K562 (cell line): ENCODE data around the gene CMPK1. TPM values are rescaled to one million over a fixed set of nuclear protein-coding genes. Genes with fewer than 3 reads are reported as not detected.
"Not testable (repeated sequence)": the region's sequence is repeated elsewhere in the genome, so short reads cannot be mapped to it uniquely, and the experiment has no call there.

ENCODE experiments used
- ATAC-seq: fragments of 200-7000 bp; cut with Tn5 transposase; 3 replicates; pipeline ENCODE4 v1.9.1; 2020; ENCODE audit warnings: moderate library complexity
- BruUV-seq: library from RNA; stranded (reverse); fragments of 400-500 nt; replicated peaks from 2 replicates; lab custom pipeline; 2021; lab: Mats Ljungman, UMichigan
- CTCF ChIA-PET: fragments of 300-600 bp; formaldehyde crosslinking; extraction: SDS; loops from one replicate; lab custom pipeline; 2021; ENCODE audit warnings: low intra/inter-chr PET ratio; lab: Yijun Ruan, JAX
- POLR2A ChIA-PET: fragments of 300-600, 350-650 bp; sonication (Branson Sonifier 250); formaldehyde crosslinking; extraction: SDS; loops from one replicate; lab custom pipeline; 2021; ENCODE audit warnings: antibody characterized with exemption, inconsistent platforms; lab: Yijun Ruan, JAX
- DNase-seq, 4 experiments: peaks; one replicate each; pipeline versions ENCODE4 v3.0.0 to v3.0.0-alpha.2; 2011 to 2018; ENCODE audit warnings: low spot score in 3 of 4, mixed read lengths in 3 of 4; ENCODE audit errors: extremely low read depth in 1 of 4
- FAIRE-seq: peaks from 2 replicates; lab custom pipeline; 2011; peaks lifted over from hg19 to GRCh38; lab: Jason Lieb, UNC
- H2AFZ ChIP-seq: 2 replicates; pipeline ENCODE4 v1.6.0; 2011; ENCODE audit warnings: low read depth, low read length, control low read depth, inconsistent platforms
- H3K27ac ChIP-seq: fragments of 200-600 bp; 3 replicates; pipeline ENCODE4 v1.8.0; 2011; ENCODE audit warnings: low read depth, mild to moderate bottlenecking, control low read depth, inconsistent platforms, low read length, moderate library complexity, mixed read lengths; ENCODE audit errors: extremely low read depth
- H3K27me3 ChIP-seq, 2 experiments: fragments of 300-600 bp in 1 of 2; 2 replicates in 1 of 2; 3 replicates in 1 of 2; pipeline versions ENCODE4 v1.6.0 to v1.8.0; 2011; ENCODE audit warnings: inconsistent platforms in 2 of 2, low read length in 2 of 2, mild to moderate bottlenecking in 1 of 2, mixed read lengths in 1 of 2, moderate library complexity in 1 of 2; ENCODE audit not compliant: control insufficient read depth in 2 of 2, insufficient read depth in 2 of 2
- H3K36me3 ChIP-seq: fragments of 300-600 bp; 3 replicates; pipeline ENCODE4 v1.8.0; 2011; ENCODE audit warnings: mild to moderate bottlenecking, low read length, inconsistent platforms; ENCODE audit not compliant: control insufficient read depth, insufficient read depth
- H3K4me1 ChIP-seq, 2 experiments: fragments of 200-600 bp in 1 of 2; replicated peaks in 1 of 2; 2 replicates in 1 of 2; 3 replicates in 1 of 2; pipeline versions ENCODE4 v1.5.1 to v1.8.0; 2011; ENCODE audit warnings: inconsistent platforms in 2 of 2, low read length in 2 of 2, mild to moderate bottlenecking in 1 of 2, mixed read lengths in 1 of 2, moderate library complexity in 1 of 2; ENCODE audit not compliant: control insufficient read depth in 2 of 2, insufficient read depth in 2 of 2
- H3K4me2 ChIP-seq: 2 replicates; pipeline ENCODE4 v1.6.1; 2011; ENCODE audit warnings: low read length, control low read depth, inconsistent platforms, mixed read lengths; ENCODE audit not compliant: insufficient read depth
- H3K4me3 ChIP-seq: fragments of 200-600 bp; sonication (generic), shearing (Covaris generic); 2 replicates; pipeline ENCODE4 v1.5.1; 2016; ENCODE audit warnings: control low read depth, inconsistent platforms
- H3K79me2 ChIP-seq: fragments of 200-600 bp; 3 replicates; pipeline ENCODE4 v1.8.0; 2011; ENCODE audit warnings: low read length, inconsistent platforms; ENCODE audit not compliant: control insufficient read depth, insufficient read depth
- H3K9ac ChIP-seq, 2 experiments: 2 replicates each; pipeline versions ENCODE4 v1.6.0 to v1.6.1; 2011; ENCODE audit warnings: low read depth in 2 of 2, low read length in 2 of 2, control low read depth in 1 of 2, inconsistent platforms in 1 of 2, mild to moderate bottlenecking in 1 of 2, mixed read lengths in 1 of 2; ENCODE audit not compliant: insufficient read depth in 1 of 2
- H3K9me1 ChIP-seq: one replicate; pipeline ENCODE4 v1.6.0; 2011; ENCODE audit warnings: inconsistent platforms, mild to moderate bottlenecking, low read length, moderate library complexity; ENCODE audit not compliant: control insufficient read depth, insufficient read depth
- H3K9me3 ChIP-seq: replicated peaks from 2 replicates; pipeline ENCODE4 v1.5.1; 2011; ENCODE audit warnings: low read depth, low read length, inconsistent platforms; ENCODE audit not compliant: control insufficient read depth, insufficient read depth
- H4K20me1 ChIP-seq: replicated peaks from 2 replicates; pipeline ENCODE4 v1.6.1; 2011; ENCODE audit warnings: low read length, inconsistent platforms, mixed read lengths; ENCODE audit not compliant: control insufficient read depth, insufficient read depth
- CEBPB ChIP-seq: fragments of 450-650 bp; IDR thresholded peaks from 2 replicates; pipeline ENCODE4 v1.6.1; 2016; ENCODE audit warnings: missing genetic modification characterization, missing compliant biosample characterization
- ELF2 ChIP-seq: fragments of 250-450 bp; sonication (Bioruptor Pico); IDR thresholded peaks from 2 replicates; pipeline ENCODE4 v1.5.0; 2021; ENCODE audit warnings: mild to moderate bottlenecking
- LEF1 ChIP-seq: fragments of 450-650 bp; IDR thresholded peaks from 2 replicates; pipeline ENCODE4 v1.6.1; 2016; ENCODE audit warnings: mild to moderate bottlenecking
- POLR2A ChIP-seq: fragments of 450-650 bp; conservative IDR thresholded peaks from 2 replicates; pipeline ENCODE4 v1.6.1; 2016
- POLR2B ChIP-seq: fragments of 450-650 bp; IDR thresholded peaks from 2 replicates; pipeline ENCODE4 v1.6.1; 2018; ENCODE audit warnings: low read depth; ENCODE audit not compliant: partially characterized antibody
- POLR3A ChIP-seq: IDR thresholded peaks from 2 replicates; pipeline ENCODE4 v1.6.1; 2011; ENCODE audit warnings: borderline replicate concordance, mild to moderate bottlenecking, moderate library complexity; ENCODE audit not compliant: insufficient read length, insufficient read depth; ENCODE audit errors: extremely low read depth
- RBFOX2 ChIP-seq: fragments of 200-400 bp; formaldehyde crosslinking; IDR thresholded peaks from 2 replicates; pipeline ENCODE4 v1.6.1; 2017; ENCODE audit warnings: low read depth, mild to moderate bottlenecking, low read length, moderate library complexity
- SUPT5H ChIP-seq: fragments of 450-650 bp; IDR thresholded peaks from 2 replicates; pipeline ENCODE4 v1.6.1; 2016
- XRCC3 ChIP-seq: fragments of 450-650 bp; IDR thresholded peaks from 2 replicates; pipeline ENCODE4 v1.6.1; 2017; ENCODE audit warnings: mild to moderate bottlenecking, moderate library complexity
- ZBTB8A ChIP-seq: fragments of 450-650 bp; IDR thresholded peaks from 2 replicates; pipeline ENCODE4 v1.6.1; 2018; ENCODE audit warnings: mild to moderate bottlenecking, moderate library complexity; ENCODE audit not compliant: partially characterized antibody
- ZNF347 ChIP-seq: fragments of 450-650 bp; formaldehyde crosslinking; IDR thresholded peaks from 2 replicates; pipeline ENCODE4 v1.4.0; 2020; ENCODE audit warnings: low read depth, mild to moderate bottlenecking, moderate library complexity
- WGBS: fragments of 100-300 bp; shearing (Covaris generic); methylation state at CpG from one replicate; pipeline ENCODE4 v1.1.6; 2016; ENCODE audit warnings: low coverage, mixed read lengths; ENCODE audit not compliant: insufficient coverage; ENCODE audit errors: missing lambda C conversion rate; 5-methylcytosine and 5-hydroxymethylcytosine counted together
- in situ Hi-C: fragments of 300-500 bp; cut with MboI; formaldehyde crosslinking; loops from 4 replicates; pipeline ENCODE4 v1.15.0; 2018; ENCODE audit warnings: inconsistent platforms, mixed read lengths
- intact Hi-C: fragments of 100-400 bp; cut with micrococcal nuclease; formaldehyde crosslinking; loops from 2 replicates; pipeline ENCODE4 v1.14.2; 2022
- polyA plus RNA-seq, 8 experiments: library from polyadenylated mRNA; depleted of rRNA in 4 of 8; stranded (reverse) in 5 of 8; unstranded in 3 of 8; fragments of >200 nt; fragmentation: Nextera tagmentation in 2 of 8; fragmentation: Illumina TruSeq in 1 of 8; extraction: Ambion mirVana in 2 of 8; extraction: Trizol in 1 of 8; gene quantifications; 2 replicates each; pipeline versions ENCODE4 v1.2.1 to v1.2.3, GENCODE V29; 2011 to 2014; ENCODE audit warnings: inconsistent platforms in 1 of 8, missing spikeins in 1 of 8
- total RNA-seq, 7 experiments: library from RNA; depleted of rRNA in 6 of 7; stranded (reverse); fragments of >200 nt in 6 of 7; fragmentation: Illumina TruSeq in 2 of 7; extraction: Trizol in 2 of 7; gene quantifications; 2 replicates each; pipeline versions ENCODE4 v1.2.1 to v1.2.3, GENCODE V29; 2011 to 2021; ENCODE audit warnings: low replicate concordance in 1 of 7
- TF ChIP-seq, protein P1 (sequence below), 2 experiments: fragments of 450-650 bp in 1 of 2; IDR thresholded peaks; 2 replicates each; pipeline ENCODE4 v1.6.1; 2011 to 2017; ENCODE audit warnings: low read depth in 2 of 2, antibody characterized with exemption in 1 of 2, borderline replicate concordance in 1 of 2, low read length in 1 of 2, mild to moderate bottlenecking in 1 of 2, mixed read lengths in 1 of 2; ENCODE audit not compliant: control insufficient read depth in 1 of 2
- TF ChIP-seq, protein P2 (sequence below): fragments of 450-650 bp; conservative IDR thresholded peaks from 2 replicates; pipeline ENCODE4 v1.6.1; 2016; ENCODE audit warnings: missing genetic modification characterization, low read depth, mild to moderate bottlenecking, missing compliant biosample characterization, moderate library complexity

The CMPK1 gene
- total and polyA plus RNA-seq, 9 of the 15 experiments (the other 6 are each of a cell fraction or from before 2014, with no cell fraction given), result 54.5 to 197 (median 116) TPM

DNA sequence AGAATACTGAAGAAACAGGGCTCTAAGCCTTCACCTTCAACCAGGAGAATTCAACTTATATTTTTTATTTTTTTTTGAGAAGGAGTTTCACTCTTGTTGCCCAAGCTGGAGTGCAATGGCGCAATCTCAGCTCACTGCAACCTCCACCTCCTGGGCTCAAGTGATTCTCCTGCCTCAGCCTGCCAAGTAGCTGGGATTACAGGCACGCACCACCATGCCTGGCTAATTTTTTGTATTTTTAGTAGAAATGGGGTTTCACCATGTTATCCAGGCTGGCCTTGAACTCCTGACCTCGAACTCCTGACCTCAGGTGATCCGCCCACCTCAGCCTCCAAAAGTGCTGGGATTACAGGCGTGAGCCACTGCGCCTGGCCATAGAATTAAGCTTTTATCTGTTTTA is 38.7 kb upstream of the CMPK1 start:
- DNase-seq, H3K27ac ChIP-seq, H4K20me1 ChIP-seq, H3K9me3 ChIP-seq, H2AFZ ChIP-seq, H3K79me2 ChIP-seq, ATAC-seq, CTCF ChIA-PET, intact Hi-C loops, H3K4me1 ChIP-seq, H3K9me1 ChIP-seq, H3K4me2 ChIP-seq, BruUV-seq, FAIRE-seq, H3K4me3 ChIP-seq, in situ Hi-C loops, H3K9ac ChIP-seq, H3K27me3 ChIP-seq: not testable (repeated sequence)
- POLR2A ChIA-PET, result interaction anchor here (1.0 to 2.6 kb wide), 5 partner anchors 14 to 39 kb away, joined by 3 to 13 read pairs (median 3); partner anchors contain the start of genes CMPK1 and STIL
- peak; percentile 13 for TF ChIP-seq POLR2B
- peak; percentile 58 for TF ChIP-seq SUPT5H
- 0 out of 2 replicates have a peak, but pooled peaks have one; percentile 14 for TF ChIP-seq RBFOX2
- peak; percentile 16; the same call in 1 of the 2 replicates for TF ChIP-seq CEBPB (tag)
- TF ChIP-seq POLR2A, result peak; percentile 54; the same call in 1 of the 2 replicates
- WGBS, result 96% methylated on average over 6 of the region's 6 CpGs
- H3K36me3 ChIP-seq, result peaks cover 88% of the 10 kb centered on the region

DNA sequence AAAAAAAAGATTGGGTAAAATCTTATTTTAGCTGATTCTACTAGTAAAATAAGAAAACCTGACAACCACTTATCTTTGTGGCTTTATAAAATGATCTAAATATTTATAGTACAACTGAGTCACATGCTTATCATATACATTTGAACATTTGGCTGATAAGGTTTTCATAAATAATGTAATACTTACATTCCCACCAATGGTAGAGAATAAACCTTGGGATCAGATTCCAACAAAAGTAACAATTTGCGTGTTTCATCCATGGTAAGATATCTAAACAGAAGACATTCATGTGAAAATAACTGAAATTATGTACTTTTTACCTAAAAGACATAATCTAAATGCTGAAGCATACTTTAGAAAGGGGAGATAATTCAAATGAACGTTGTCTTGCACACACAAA is 38.0 kb upstream of the CMPK1 start:
- Histone ChIP-seq H3K4me3 (no peak overlapping the region), H3K79me2 (no peaks in the 10 kb centered on the region; the same call in 2 of the 3 replicates), H3K4me1 (peaks cover 0 to 1% of the 10 kb centered on the region in 2 experiments; a peak in 2 of 5 replicates), H3K27me3 (no peaks in the 10 kb centered on the region), H3K27ac (no peak overlapping the region), H3K9me1 (no peaks in the 10 kb centered on the region), H4K20me1 (no peaks in the 10 kb centered on the region), H2AFZ (no peak overlapping the region), H3K36me3 (peaks cover 89% of the 10 kb centered on the region), H3K9me3 (no peaks in the 10 kb centered on the region), H3K4me2 (no peak overlapping the region), H3K9ac (no peak overlapping the region)
- POLR2A ChIA-PET, result interaction anchor here (0.6 to 2.6 kb wide), 6 partner anchors 14 to 38 kb away, joined by 3 to 13 read pairs (median 3); partner anchors contain the start of genes CMPK1 and STIL
- no TSS peak for BruUV-seq
- intact Hi-C loops, result no loop called here
- CTCF ChIA-PET, result no interaction called here
- DNase-seq (no peak), FAIRE-seq (no peak), ATAC-seq (no peak)
- WGBS, result 72% methylated on average over 2 of the region's 2 CpGs
- in situ Hi-C loops, result no loop called here
- no peak for TF ChIP-seq LEF1
- TF ChIP-seq ZNF347 (CRISPR knock-in tag), result no peak
- TF ChIP-seq, protein P1, sequence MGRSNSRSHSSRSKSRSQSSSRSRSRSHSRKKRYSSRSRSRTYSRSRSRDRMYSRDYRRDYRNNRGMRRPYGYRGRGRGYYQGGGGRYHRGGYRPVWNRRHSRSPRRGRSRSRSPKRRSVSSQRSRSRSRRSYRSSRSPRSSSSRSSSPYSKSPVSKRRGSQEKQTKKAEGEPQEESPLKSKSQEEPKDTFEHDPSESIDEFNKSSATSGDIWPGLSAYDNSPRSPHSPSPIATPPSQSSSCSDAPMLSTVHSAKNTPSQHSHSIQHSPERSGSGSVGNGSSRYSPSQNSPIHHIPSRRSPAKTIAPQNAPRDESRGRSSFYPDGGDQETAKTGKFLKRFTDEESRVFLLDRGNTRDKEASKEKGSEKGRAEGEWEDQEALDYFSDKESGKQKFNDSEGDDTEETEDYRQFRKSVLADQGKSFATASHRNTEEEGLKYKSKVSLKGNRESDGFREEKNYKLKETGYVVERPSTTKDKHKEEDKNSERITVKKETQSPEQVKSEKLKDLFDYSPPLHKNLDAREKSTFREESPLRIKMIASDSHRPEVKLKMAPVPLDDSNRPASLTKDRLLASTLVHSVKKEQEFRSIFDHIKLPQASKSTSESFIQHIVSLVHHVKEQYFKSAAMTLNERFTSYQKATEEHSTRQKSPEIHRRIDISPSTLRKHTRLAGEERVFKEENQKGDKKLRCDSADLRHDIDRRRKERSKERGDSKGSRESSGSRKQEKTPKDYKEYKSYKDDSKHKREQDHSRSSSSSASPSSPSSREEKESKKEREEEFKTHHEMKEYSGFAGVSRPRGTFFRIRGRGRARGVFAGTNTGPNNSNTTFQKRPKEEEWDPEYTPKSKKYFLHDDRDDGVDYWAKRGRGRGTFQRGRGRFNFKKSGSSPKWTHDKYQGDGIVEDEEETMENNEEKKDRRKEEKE (IDR thresholded peaks at IDR 0.05; ENCODE audit: borderline replicate concordance in 1 of 2, control insufficient read depth in 1 of 2, low read depth in 2 of 2, low read length in 1 of 2), result no peak
- no peak for TF ChIP-seq POLR3A
- TF ChIP-seq, protein P2, sequence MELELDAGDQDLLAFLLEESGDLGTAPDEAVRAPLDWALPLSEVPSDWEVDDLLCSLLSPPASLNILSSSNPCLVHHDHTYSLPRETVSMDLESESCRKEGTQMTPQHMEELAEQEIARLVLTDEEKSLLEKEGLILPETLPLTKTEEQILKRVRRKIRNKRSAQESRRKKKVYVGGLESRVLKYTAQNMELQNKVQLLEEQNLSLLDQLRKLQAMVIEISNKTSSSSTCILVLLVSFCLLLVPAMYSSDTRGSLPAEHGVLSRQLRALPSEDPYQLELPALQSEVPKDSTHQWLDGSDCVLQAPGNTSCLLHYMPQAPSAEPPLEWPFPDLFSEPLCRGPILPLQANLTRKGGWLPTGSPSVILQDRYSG (tag), result no peak
- TF ChIP-seq ZBTB8A, result no peak
- no peak for TF ChIP-seq ELF2 (CRISPR knock-in tag)
- TF ChIP-seq XRCC3, result no peak
